GM18907 (cell line): Measurements from ENCODE around the gene PCNX1.
"Not testable (repeated sequence)": the region's sequence is repeated elsewhere in the genome, so short reads cannot be mapped to it uniquely, and the experiment has no call there.

Experiments used
- ATAC-seq: cut with Tn5 transposase; IDR thresholded peaks from one replicate; pipeline ENCODE4 v1.9.1; 2021; ENCODE audit warnings: mild to moderate bottlenecking, moderate library complexity; ENCODE audit not compliant: unreplicated experiment

PCNX1 gene

DNA sequence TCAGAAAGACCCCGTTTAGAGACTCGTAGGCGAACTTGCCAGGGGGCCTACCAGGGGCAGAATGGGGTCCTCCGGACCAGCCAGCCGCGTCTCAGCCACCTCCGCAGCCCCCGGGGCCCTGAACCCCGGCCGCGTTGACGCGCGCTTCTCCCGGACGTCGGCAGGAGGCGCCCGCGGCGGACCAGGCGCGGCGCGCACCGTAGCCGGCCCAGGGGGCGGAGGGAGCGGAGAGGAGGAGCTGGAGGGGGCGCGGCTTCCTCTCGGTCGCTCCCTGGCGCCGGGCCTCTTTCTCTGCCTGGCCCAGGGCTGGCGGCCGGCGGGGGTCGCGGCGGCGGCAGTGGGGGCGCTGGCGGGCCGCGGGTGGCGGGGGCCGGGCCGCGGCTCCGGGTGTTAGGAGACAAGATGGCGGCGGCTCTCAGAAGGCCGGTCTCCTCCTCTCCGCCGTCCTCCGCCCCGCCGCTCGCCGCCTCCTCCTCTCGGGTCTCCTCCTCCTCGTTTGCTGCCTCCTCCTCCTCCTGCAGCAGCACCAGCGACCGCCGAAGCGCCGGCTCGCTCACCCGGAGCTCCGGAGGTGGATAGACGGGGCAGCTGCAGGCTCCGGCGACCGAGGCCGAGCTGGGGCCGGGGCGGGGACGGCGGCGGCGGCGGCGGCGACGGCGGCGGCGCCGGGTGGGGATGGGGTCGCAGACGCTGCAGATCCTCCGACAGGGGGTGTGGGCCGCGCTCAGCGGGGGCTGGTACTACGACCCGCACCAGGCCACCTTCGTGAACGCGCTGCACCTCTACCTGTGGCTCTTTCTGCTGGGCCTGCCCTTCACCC, at the start of gene PCNX1:
Gene PCNX1, plus strand, starts transcription at position 284 of the 820 bp plus-strand sequence. Its CDS starts 392 bp downstream, at position 676.
- peak; percentile 83 for ATAC-seq

GRCh38 chr14:70857496-70857890, 49.8 kb upstream of the PCNX1 start:
- ATAC-seq: no peak

DNA sequence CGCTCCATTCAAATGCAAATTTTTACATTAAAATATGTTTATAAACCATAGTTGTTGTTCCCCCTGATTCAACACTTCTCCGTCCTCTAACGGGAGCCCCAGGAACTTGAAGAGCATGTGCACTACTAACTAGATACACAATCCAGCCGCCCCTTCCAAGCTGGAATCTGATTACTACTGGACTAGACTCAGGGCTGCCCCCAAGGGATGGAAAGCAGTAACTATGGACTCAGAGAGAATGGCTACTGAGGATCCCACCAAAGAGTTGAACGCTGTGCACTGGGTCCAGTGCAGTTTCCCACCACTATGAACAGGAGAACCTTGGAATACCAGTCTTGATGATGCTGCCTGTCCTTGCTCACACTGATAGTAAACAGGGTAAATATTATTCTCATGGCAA, 48.6 kb upstream of the PCNX1 start:
- no peak for ATAC-seq

- not testable (repeated sequence) for ATAC-seq
These were observed 40.3 kb upstream of the PCNX1 start for GRCh38 chr14:70866992-70867391.

DNA sequence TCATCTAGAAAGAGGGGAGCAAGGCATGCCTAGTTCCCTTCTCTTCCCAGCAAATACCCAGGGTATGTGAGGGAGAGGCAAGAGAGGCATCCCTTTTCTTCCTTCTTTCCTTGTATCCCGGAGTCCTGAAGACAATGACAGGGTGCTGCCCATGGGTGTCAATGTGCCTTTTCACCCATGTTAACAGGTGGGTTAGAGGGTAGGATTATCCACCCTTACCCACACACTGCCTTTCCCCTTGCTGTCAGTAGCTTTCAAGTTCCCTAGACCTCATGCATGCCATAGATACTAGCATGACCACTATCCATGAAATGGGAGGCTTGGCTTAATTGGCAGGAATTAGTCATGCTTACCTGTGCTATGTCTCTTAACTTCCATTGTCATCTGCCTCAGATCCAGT, 36.3 kb upstream of the PCNX1 start:
- no peak for ATAC-seq

DNA sequence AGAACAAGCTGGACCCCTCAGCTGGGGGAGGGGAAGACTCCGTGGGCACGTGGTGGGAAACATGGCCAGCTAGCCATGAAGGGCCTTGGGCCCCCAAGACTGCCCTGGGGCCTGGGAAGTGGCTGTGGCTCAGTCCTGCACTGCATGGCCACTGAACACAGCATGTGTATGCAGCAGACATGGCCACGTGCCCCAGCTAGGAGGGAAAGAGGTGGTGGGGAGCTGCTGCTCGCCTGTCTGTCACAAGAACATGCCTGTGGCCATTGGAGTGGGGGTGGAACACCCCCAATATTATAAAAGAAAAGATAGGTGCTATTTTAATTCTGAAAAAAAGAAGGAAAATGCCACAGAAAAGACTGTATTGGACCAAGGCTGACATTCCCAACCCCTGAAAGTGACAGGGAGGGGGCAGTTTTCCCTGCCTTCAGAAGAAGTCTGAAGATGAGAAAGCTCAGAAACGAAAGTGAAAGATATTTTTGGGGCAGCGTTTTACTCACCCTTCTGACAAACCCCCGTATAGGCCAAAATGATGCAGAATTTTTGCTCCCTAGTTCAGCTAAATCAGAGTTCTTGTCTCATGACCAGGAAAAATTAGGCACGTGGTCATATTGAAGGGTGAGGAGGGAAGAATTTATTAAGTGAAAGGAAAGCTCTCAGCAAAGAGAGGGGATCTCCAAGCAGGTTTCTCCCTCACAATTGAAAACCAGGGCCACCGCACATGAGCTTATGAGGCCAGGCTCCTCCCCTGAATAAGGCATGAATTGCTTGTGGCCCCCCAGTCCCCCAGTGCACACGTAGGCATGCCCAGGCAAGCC, 35.2 kb upstream of the PCNX1 start:
- ATAC-seq: no peak

DNA sequence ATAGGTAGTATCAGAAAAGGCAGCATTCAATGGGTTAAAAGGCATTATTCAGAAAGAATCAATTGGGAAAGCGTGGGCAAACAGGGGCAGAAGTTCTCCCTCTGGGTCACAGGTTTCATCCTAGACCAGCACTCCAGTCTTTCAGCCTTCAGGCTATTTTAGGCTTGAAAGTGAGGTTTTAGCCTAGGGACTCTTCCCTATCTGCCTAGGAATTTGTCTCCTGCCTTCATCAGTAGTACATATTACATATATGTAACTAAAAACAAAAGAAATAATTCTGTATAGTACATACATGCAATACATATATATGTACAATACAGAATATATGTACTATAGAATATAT, 34.6 kb upstream of the PCNX1 start:
- ATAC-seq: no peak

GRCh38 chr14:70873627-70874026, 33.6 kb upstream of the PCNX1 start:
- no peak for ATAC-seq

DNA sequence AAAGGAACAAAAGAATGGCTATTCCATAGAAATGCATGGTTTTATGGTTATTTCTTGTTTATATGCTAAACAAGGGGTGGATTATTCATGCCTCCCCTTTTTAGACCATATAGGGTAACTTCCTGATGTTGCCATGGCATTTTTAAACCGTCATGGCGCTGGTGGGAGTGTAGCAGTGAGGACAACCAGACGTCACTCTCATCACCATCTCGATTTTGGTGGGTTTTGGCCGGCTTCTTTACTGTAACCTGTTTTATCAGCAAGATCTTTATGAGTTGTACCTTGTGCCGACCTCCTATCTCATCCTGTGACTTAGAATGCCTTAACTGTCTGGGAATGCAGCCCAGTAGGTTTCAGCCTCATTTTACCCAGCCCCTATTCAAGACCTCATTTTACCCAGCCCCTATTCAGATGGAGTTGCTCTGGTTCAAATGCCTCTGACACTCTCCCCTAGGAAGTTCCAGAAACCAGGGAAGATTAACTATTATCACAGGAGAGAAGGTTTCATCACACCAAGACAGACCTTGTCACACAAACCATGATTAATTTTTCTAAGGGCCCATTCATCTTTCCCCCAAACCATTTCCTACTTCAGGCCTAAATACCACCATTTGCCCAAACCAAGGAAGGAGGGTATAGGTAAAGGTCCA, 31.3 kb upstream of the PCNX1 start:
- not testable (repeated sequence) for ATAC-seq

DNA sequence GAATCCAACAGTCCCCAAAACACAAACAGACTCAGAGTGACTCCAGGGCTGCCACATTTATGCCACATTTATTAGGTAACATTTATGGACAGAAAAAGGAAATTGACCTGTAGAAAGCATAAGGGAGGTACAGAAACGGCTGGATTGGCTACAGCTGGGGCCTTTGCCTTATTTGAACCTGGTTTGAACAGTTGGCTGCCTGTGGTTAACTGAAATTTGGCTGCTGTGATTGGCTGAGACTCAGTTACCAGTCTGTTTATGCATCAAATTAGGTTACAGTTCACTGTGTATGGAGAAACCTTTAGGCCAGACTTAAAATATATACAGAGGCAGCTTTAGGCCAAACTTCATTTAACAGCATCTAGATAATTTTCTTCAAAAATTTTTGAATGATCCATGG, 27.8 kb upstream of the PCNX1 start:
- ATAC-seq: no peak

DNA sequence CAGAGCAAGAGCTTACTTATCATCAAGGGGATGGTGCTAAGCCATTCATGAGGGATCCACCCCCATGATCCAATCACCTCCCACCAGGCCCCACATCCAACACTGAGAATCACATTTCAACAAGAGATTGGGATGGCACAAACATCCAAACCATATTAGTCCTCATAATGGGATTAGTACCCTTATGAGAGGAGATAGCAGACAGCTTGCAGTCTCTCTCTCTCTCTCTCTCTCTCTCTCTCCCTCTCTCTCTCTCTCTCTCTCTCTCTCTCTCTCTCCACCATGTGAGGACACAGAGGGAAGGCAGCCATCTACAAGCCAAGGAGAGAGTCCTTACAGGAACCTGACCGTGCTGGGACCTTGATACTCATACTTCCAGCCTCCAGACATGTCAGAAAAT, 26.4 kb upstream of the PCNX1 start:
- ATAC-seq: not testable (repeated sequence)

GRCh38 chr14:70881549-70882177, 25.6 kb upstream of the PCNX1 start:
- peak; percentile 76 for ATAC-seq

DNA sequence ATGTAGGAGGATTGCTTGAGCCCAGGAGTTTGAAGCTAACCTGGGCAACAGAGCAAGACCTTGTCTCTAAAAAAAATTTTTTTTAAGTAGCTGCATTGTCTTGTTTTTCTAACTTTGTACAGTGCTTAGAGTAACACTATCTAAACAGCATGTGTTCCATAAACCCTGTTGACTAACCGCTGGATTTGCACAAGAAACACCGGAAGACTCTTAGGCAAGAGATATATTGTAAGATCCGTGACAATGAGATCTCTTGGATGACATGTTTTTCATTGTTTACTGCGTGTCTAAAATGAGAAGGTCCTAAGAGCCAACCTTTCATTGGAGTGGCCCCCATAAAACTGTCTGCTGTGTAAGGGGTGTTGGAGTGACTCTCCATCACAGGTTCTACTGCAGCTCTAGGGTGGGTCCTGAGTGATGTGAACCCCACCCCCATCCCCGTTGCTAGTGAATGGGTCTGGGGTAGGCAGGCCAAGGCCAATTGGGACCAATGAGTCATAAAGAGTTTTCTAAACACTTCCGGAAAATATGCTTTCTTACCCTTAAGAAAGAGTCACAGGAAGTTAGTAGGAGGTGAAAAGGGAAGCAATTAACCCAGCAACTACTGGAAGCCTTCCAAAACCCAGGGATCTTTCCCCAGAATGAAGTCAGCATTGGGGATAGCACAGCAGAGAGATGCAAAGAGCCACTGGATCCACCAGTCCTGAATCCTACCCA, 24.3 kb upstream of the PCNX1 start:
- no peak for ATAC-seq

GRCh38 chr14:70884595-70885342, 22.5 kb upstream of the PCNX1 start:
- no peak for ATAC-seq

DNA sequence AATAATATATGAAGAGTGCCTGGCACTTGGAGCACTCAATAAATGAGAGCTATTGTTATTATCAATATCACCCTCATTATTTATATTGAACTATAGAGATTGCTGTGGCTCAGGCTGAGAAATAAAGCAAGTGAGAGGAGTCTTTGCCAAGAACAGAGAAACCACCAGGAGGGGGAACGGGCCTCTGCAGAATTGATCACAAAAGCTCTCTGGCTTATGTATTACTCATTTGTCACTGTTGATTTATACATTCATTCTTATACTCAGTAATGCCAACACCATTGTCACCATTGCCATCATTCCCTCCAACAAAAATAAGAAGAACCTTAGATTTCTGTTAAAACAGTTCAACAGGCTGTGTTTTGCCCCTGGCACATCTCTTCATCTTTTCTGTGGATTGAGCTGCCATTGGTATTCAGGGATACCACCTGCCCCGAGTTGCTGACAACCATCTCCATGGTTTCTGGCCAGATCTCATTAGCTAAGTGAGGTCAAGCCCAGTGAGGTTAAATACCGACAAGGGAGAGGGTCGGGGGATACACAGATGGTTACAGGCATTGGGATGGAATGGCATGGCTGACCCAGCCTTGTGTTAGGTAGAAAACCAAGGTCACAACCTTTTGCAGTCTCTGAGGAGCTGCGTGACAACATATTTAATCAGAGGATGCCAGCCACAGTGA, 21.8 kb upstream of the PCNX1 start:
- no peak for ATAC-seq

GRCh38 chr14:70886421-70887206, 20.6 kb upstream of the PCNX1 start:
- ATAC-seq: peak; percentile 41

GRCh38 chr14:70887207-70887681, 20.0 kb upstream of the PCNX1 start:
- peak; percentile 46 for ATAC-seq

DNA sequence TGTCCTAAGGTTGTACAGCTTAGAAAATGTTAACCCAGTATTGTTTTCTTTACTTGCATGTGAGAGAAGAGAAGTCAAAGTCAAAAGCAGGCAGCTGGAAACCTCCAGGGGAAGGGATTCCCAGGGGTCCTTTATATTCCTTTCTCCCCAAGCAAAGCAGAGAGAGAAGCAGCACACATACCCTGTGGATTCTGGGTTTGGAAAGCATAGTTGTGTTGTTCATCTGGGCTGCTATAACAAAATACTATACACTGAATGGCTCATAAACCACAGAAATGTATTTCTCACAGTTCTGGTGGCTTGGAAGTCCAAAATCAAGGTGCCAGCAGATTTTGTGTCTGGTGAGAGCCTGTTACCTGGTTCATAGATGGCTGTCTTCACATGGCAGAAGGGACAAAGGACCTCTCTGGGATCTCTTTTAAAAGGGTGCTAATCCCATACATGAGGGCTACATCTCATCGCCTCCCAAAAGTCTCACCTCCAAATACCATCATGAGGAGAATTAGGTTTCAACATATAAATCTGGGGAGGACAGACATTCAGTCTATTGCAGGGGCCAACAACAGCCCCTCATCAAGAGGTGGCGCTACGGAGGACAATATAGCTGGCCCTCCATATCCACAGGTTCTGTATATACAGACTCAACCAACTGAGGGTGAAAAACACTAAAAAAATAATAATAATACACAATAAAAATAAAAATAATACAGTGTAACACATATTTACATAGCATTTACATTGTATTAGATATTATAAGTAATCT, 19.3 kb upstream of the PCNX1 start:
- ATAC-seq: no peak
